GM21619 (cell line): Measurements from ENCODE around the gene PGS1.
"Not testable (repeated sequence)": the region's sequence is repeated elsewhere in the genome, so short reads cannot be mapped to it uniquely, and the experiment has no call there.

ENCODE experiments used
- ATAC-seq: cut with Tn5 transposase; IDR thresholded peaks from one replicate; pipeline ENCODE4 v1.9.1; 2021; ENCODE audit not compliant: unreplicated experiment

The PGS1 gene

GRCh38 chr17:78438694-78439325, 60.4 kb downstream of the PGS1 start:
- ATAC-seq = no peak

GRCh38 chr17:78441271-78441971, 63.0 kb downstream of the PGS1 start:
- no peak for ATAC-seq

GRCh38 chr17:78442648-78443218, 64.3 kb downstream of the PGS1 start:
- no peak for ATAC-seq

GRCh38 chr17:78444392-78444791, 65.9 kb downstream of the PGS1 start:
- no peak for ATAC-seq

GRCh38 chr17:78446833-78447232, 68.4 kb downstream of the PGS1 start:
- no peak for ATAC-seq

- no peak for ATAC-seq
Observed at GRCh38 chr17:78448356-78448993, 70.0 kb downstream of the PGS1 start.

- no peak for ATAC-seq
Observed at GRCh38 chr17:78449983-78450595, 71.6 kb downstream of the PGS1 start.

GRCh38 chr17:78450696-78451345, 72.4 kb downstream of the PGS1 start:
- ATAC-seq = no peak

- ATAC-seq = no peak
Observed at GRCh38 chr17:78451753-78452152, 73.3 kb downstream of the PGS1 start.

GRCh38 chr17:78454346-78454745, 75.9 kb downstream of the PGS1 start:
- no peak for ATAC-seq

- ATAC-seq = no peak
Observed at GRCh38 chr17:78458091-78458490, 79.6 kb downstream of the PGS1 start.

GRCh38 chr17:78458736-78459335, 80.4 kb downstream of the PGS1 start:
- ATAC-seq = no peak

- ATAC-seq = no peak
Observed at GRCh38 chr17:78459696-78460095, 81.2 kb downstream of the PGS1 start.

GRCh38 chr17:78460176-78460675, 81.8 kb downstream of the PGS1 start:
- ATAC-seq = no peak

- no peak for ATAC-seq
Observed at GRCh38 chr17:78460951-78461798, 82.7 kb downstream of the PGS1 start.

GRCh38 chr17:78461799-78462053, 83.3 kb downstream of the PGS1 start:
- ATAC-seq = no peak

- ATAC-seq = no peak
Observed at GRCh38 chr17:78462148-78462547, 83.7 kb downstream of the PGS1 start.

GRCh38 chr17:78466109-78466785, 87.8 kb downstream of the PGS1 start:
- ATAC-seq = not testable (repeated sequence)
